ENCODE measurements around the gene ECM2. TPM values are rescaled to one million over a fixed set of nuclear protein-coding genes. Genes with fewer than 3 reads are reported as not detected.

Gene ECM2
- total and polyA plus RNA-seq, 12 donors, result 3.8 to 22.0 (median 8.3) TPM

- H3K4me1 ChIP-seq (replicated peaks in 1 of 2), result peaks cover 6 to 10% of the 10 kb centered on the region in 2 donors
- intact Hi-C loops (cut with DNase I), result no loop called here
- H3K27me3 ChIP-seq, result no peaks in the 10 kb centered on the region
- WGBS, 4 donors, result 69 to 89% (median 84%) methylated on average over 1 of the region's 1 CpG
- peak in 1 of 7 donors; percentile 8 for DNase-seq
- no peaks in the 10 kb centered on the region for H3K36me3 ChIP-seq (replicated peaks in 1 of 2)
- H3K4me3 ChIP-seq, result no peak overlapping the region
- H3K27ac ChIP-seq, result no peak overlapping the region
- TF ChIP-seq POLR2A (IDR thresholded peaks at IDR 0.05), result no peak
- no peak for TF ChIP-seq CTCF (IDR thresholded peaks at IDR 0.05)
- H3K9me3 ChIP-seq (replicated peaks in 1 of 3), result peaks cover 0 to 4% (median 0%) of the 10 kb centered on the region in 3 donors
Measured at GRCh38 chr9:92467041-92467440, 68.7 kb downstream of the ECM2 start.

- peak in 2 of 7 donors; percentile 16 for DNase-seq
- Histone ChIP-seq H3K4me1 (replicated peaks in 1 of 2) (peaks cover 6 to 10% of the 10 kb centered on the region in 2 donors), H3K27me3 (no peaks in the 10 kb centered on the region), H3K9me3 (replicated peaks in 1 of 3) (no peaks in the 10 kb centered on the region), H3K27ac (peak overlapping the region in 2 of 5 donors; percentile 61 to 75), H3K4me3 (no peak overlapping the region), H3K36me3 (replicated peaks in 1 of 2) (no peaks in the 10 kb centered on the region)
- TF ChIP-seq CTCF (IDR thresholded peaks at IDR 0.05) (no peak), POLR2A (IDR thresholded peaks at IDR 0.05) (no peak)
- 42 to 52% (median 50%) methylated on average over 3 of the region's 3 CpGs for WGBS, 4 donors
- intact Hi-C loops (cut with DNase I), result no loop called here
Measured at GRCh38 chr9:92463984-92464383, 71.8 kb downstream of the ECM2 start.

DNA sequence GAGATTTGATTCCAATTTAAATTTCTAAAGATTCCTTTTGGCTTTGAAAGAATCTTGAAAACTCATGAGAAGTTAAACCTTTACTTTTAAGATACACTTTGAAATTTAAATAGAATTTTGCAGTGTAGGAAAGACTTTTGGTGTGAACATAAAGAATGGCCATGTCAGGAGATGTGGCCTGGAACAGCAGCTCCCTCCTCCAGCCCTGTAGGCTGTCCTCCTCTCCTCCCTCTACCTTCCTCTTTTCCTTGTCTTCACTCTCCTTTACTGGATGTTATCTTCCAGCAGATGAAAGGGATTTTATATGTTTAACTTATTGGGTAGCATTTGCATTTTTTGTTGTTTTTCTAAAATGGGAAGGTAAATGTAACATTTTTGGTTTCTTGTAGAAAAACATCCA is 72.4 kb downstream of the ECM2 start:
- no peaks in the 10 kb centered on the region for H3K9me3 ChIP-seq (replicated peaks in 1 of 3)

DNA sequence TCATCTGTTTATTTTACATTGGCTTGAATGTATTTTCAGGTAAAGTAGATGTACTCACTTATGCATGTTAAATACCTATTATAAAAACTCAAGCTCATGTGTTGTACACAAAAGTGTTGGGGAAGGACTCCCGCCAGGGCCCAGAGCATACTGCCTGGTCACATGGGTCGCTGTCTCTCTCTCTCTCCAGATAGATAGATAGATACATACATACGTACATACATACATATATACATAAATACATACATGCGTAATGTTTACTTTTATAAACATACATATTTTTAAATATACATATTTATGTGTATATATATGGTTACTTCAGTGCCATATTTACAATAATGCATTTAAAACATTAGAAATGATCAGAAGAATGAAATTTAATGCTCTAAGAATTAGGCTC is 78.2 kb downstream of the ECM2 start:
- Histone ChIP-seq H3K9me3 (replicated peaks in 1 of 3) (no peaks in the 10 kb centered on the region), H3K27ac (no peak overlapping the region), H3K4me1 (replicated peaks in 1 of 2) (no peaks in the 10 kb centered on the region), H3K27me3 (no peaks in the 10 kb centered on the region), H3K36me3 (replicated peaks in 1 of 2) (no peaks in the 10 kb centered on the region), H3K4me3 (no peak overlapping the region)
- no peak for TF ChIP-seq POLR2A (IDR thresholded peaks at IDR 0.05)
- TF ChIP-seq CTCF (IDR thresholded peaks at IDR 0.05), result no peak
- WGBS, 4 donors, result 93 to 98% (median 95%) methylated on average over 4 of the region's 4 CpGs
- DNase-seq, result no peak
- intact Hi-C loops (cut with DNase I), result no loop called here

More for the DNA sequence above, 72.4 kb downstream of the ECM2 start:
- H3K27me3 ChIP-seq, result no peaks in the 10 kb centered on the region
- H3K4me3 ChIP-seq, result no peak overlapping the region
- intact Hi-C loops (cut with DNase I), result no loop called here
- TF ChIP-seq POLR2A (IDR thresholded peaks at IDR 0.05) (no peak), CTCF (IDR thresholded peaks at IDR 0.05) (no peak)
- H3K36me3 ChIP-seq (replicated peaks in 1 of 2), result no peaks in the 10 kb centered on the region
- H3K4me1 ChIP-seq (replicated peaks in 1 of 2), result peaks cover 6 to 10% of the 10 kb centered on the region in 2 donors
- DNase-seq, result no peak
- H3K27ac ChIP-seq, result no peak overlapping the region

All from adrenal gland (tissue), 12 donors.